Fibroblast of lung (primary cell): ENCODE measurements around the gene NMT1. TPM values are rescaled to one million over a fixed set of nuclear protein-coding genes. Genes with fewer than 3 reads are reported as not detected.
"Not testable (repeated sequence)": the region's sequence is repeated elsewhere in the genome, so short reads cannot be mapped to it uniquely, and the experiment has no call there.

ENCODE experiments used
- DNase-seq, 2 donors: peaks; one replicate each; pipeline versions ENCODE4 v3.0.0 to v3.0.0-alpha.2; 2010; ENCODE audit warnings: low read depth in 2 of 2
- H2AFZ ChIP-seq: 2 replicates; pipeline ENCODE4 v1.5.1; 2012; ENCODE audit warnings: low read length, control low read depth, inconsistent platforms
- H3K27ac ChIP-seq: 2 replicates; pipeline ENCODE4 v1.5.1; 2011; ENCODE audit warnings: low read length, control low read depth; ENCODE audit not compliant: insufficient read depth
- H3K27me3 ChIP-seq: 2 replicates; pipeline ENCODE4 v1.5.1; 2011; ENCODE audit warnings: mild to moderate bottlenecking, low read length; ENCODE audit not compliant: control insufficient read depth, insufficient read depth
- H3K36me3 ChIP-seq: 2 replicates; pipeline ENCODE4 v1.5.1; 2011; ENCODE audit warnings: low read length; ENCODE audit not compliant: control insufficient read depth, insufficient read depth
- H3K4me1 ChIP-seq: 2 replicates; pipeline ENCODE4 v1.5.1; 2011; ENCODE audit warnings: low read length; ENCODE audit not compliant: control insufficient read depth, insufficient read depth; ENCODE audit errors: extremely low read depth
- H3K4me2 ChIP-seq: 2 replicates; pipeline ENCODE4 v1.5.1; 2011; ENCODE audit warnings: low read length, control low read depth; ENCODE audit not compliant: insufficient read depth; ENCODE audit errors: extremely low read depth
- H3K4me3 ChIP-seq, 4 experiments: fragments of 200-600 bp in 1 of 4; sonication (generic) in 1 of 4; replicated peaks in 1 of 4; 2 replicates each; pipeline ENCODE4 v1.5.1; 2011 to 2016; ENCODE audit warnings: low read length in 4 of 4, low read depth in 3 of 4, mild to moderate bottlenecking in 3 of 4, control low read depth in 2 of 4, inconsistent platforms in 1 of 4, mixed read lengths in 1 of 4; ENCODE audit not compliant: insufficient read depth in 1 of 4; ENCODE audit errors: control extremely low read depth in 1 of 4
- H3K79me2 ChIP-seq: 2 replicates; pipeline ENCODE4 v1.5.1; 2012; ENCODE audit warnings: mild to moderate bottlenecking, low read length, inconsistent platforms; ENCODE audit not compliant: control insufficient read depth, insufficient read depth
- H3K9ac ChIP-seq: 2 replicates; pipeline ENCODE4 v1.5.1; 2011; ENCODE audit warnings: mild to moderate bottlenecking, low read length, control low read depth; ENCODE audit not compliant: insufficient read depth
- H3K9me3 ChIP-seq: 2 replicates; pipeline ENCODE4 v1.5.1; 2012; ENCODE audit warnings: low read depth, low read length; ENCODE audit not compliant: control insufficient read depth, insufficient read depth
- H4K20me1 ChIP-seq: 2 replicates; pipeline ENCODE4 v1.5.1; 2011; ENCODE audit warnings: low read length; ENCODE audit not compliant: control insufficient read depth, insufficient read depth; ENCODE audit errors: extremely low read depth
- CTCF ChIP-seq, 2 donors: IDR thresholded peaks in 1 of 2; conservative IDR thresholded peaks in 1 of 2; 1 replicate in 1 of 2; 2 replicates in 1 of 2; pipeline ENCODE4 v1.5.1; 2011 to 2012; ENCODE audit warnings: low read length in 2 of 2, control low read depth in 1 of 2, inconsistent platforms in 1 of 2, low read depth in 1 of 2, mild to moderate bottlenecking in 1 of 2
- EZH2 ChIP-seq: IDR thresholded peaks from 2 replicates; pipeline ENCODE4 v1.5.1; 2012; ENCODE audit warnings: low read length, control low read depth, mild to moderate bottlenecking; ENCODE audit errors: missing control alignments
- polyA plus RNA-seq, 2 donors: library from polyadenylated mRNA; depleted of rRNA in 1 of 2; stranded (reverse) in 1 of 2; unstranded in 1 of 2; fragments of >200 nt; gene quantifications; 2 replicates each; pipeline ENCODE4 v1.2.1, GENCODE V29; 2011 to 2012; ENCODE audit warnings: missing spikeins in 1 of 2
- total RNA-seq: library from RNA; depleted of rRNA; stranded (reverse); fragments of >200 nt; gene quantifications from 2 replicates; pipeline ENCODE4 v1.2.1, GENCODE V29; 2014

NMT1 gene
- total and polyA plus RNA-seq, 2 donors (not counting 1 experiment from before 2014, with no cell fraction given), result 46.2 to 124 TPM

GRCh38 chr17:45121055-45121454 is 59.9 kb downstream of the NMT1 start:
- Histone ChIP-seq H2AFZ (no peak overlapping the region), H3K4me1 (peaks cover 14% of the 10 kb centered on the region), H3K27me3 (no peaks in the 10 kb centered on the region), H3K4me2 (no peak overlapping the region), H3K9me3 (no peaks in the 10 kb centered on the region), H3K36me3 (peaks cover 6% of the 10 kb centered on the region), H3K9ac (no peak overlapping the region), H3K4me3 (no peak overlapping the region), H3K27ac (no peak overlapping the region), H4K20me1 (no peaks in the 10 kb centered on the region), H3K79me2 (peaks cover 13% of the 10 kb centered on the region)
- no peak for DNase-seq
- TF ChIP-seq CTCF (conservative IDR thresholded peaks at IDR 0.05 in 1 of 2, IDR thresholded peaks at IDR 0.05 in 1 of 2; ENCODE audit: low read depth in 1 of 2, low read length in 2 of 2) (no peak), EZH2 (no peak)

- H3K4me1 ChIP-seq, result peaks cover 24% of the 10 kb centered on the region
- no peak overlapping the region for H2AFZ ChIP-seq
- no peak overlapping the region for H3K9ac ChIP-seq
- no peak overlapping the region for H3K4me3 ChIP-seq
- H3K9me3 ChIP-seq, result no peaks in the 10 kb centered on the region
- no peaks in the 10 kb centered on the region for H3K27me3 ChIP-seq
- no peak for TF ChIP-seq EZH2
- no peak for TF ChIP-seq CTCF (conservative IDR thresholded peaks at IDR 0.05 in 1 of 2, IDR thresholded peaks at IDR 0.05 in 1 of 2; ENCODE audit: low read depth in 1 of 2, low read length in 2 of 2)
- peaks cover 1% of the 10 kb centered on the region for H3K36me3 ChIP-seq
- peak overlapping the region; percentile 26 for H3K4me2 ChIP-seq
- H3K79me2 ChIP-seq, result peaks cover 17% of the 10 kb centered on the region
- peak overlapping the region; percentile 88 for H3K27ac ChIP-seq
- DNase-seq, result no peak
- H4K20me1 ChIP-seq, result no peaks in the 10 kb centered on the region
These were observed 62.1 kb downstream of the NMT1 start for GRCh38 chr17:45123076-45123770.

GRCh38 chr17:45123930-45124796 is 63.0 kb downstream of the NMT1 start:
- H3K79me2 ChIP-seq, result peaks cover 17% of the 10 kb centered on the region
- H3K4me3 ChIP-seq, result no peak overlapping the region
- H3K4me1 ChIP-seq, result peaks cover 26% of the 10 kb centered on the region

GRCh38 chr17:45124797-45125122 is 63.6 kb downstream of the NMT1 start:
- H4K20me1 ChIP-seq, H2AFZ ChIP-seq, DNase-seq, H3K9ac ChIP-seq, H3K36me3 ChIP-seq, H3K4me3 ChIP-seq, H3K4me2 ChIP-seq, H3K9me3 ChIP-seq, H3K27me3 ChIP-seq: not testable (repeated sequence)
- Histone ChIP-seq H3K4me1 (peaks cover 26% of the 10 kb centered on the region), H3K79me2 (peaks cover 17% of the 10 kb centered on the region), H3K27ac (peak overlapping the region; percentile 88)

More at GRCh38 chr17:45123930-45124796, 63.0 kb downstream of the NMT1 start:
- peak overlapping the region; percentile 51 for H3K4me2 ChIP-seq
- H4K20me1 ChIP-seq, result no peaks in the 10 kb centered on the region
- H3K27me3 ChIP-seq, result no peaks in the 10 kb centered on the region
- TF ChIP-seq EZH2 (no peak), CTCF (conservative IDR thresholded peaks at IDR 0.05 in 1 of 2, IDR thresholded peaks at IDR 0.05 in 1 of 2; ENCODE audit: low read depth in 1 of 2, low read length in 2 of 2) (no peak)
- H3K27ac ChIP-seq, result peak overlapping the region; percentile 88
- no peaks in the 10 kb centered on the region for H3K36me3 ChIP-seq
- no peaks in the 10 kb centered on the region for H3K9me3 ChIP-seq
- DNase-seq, result peak; percentile 84 to 94
- H2AFZ ChIP-seq, result no peak overlapping the region
- H3K9ac ChIP-seq, result peak overlapping the region; percentile 33
